Umbilical cord (tissue), 2 donors: Measurements from ENCODE around the gene RETSAT. TPM values are rescaled to one million over a fixed set of nuclear protein-coding genes. Genes with fewer than 3 reads are reported as not detected.
A peak's percentile ranks its signal among the peaks of the same experiment; 100 is the strongest.
"Not testable (repeated sequence)": the region's sequence is repeated elsewhere in the genome, so short reads cannot be mapped to it uniquely, and the experiment has no call there.

Experiments used
- DNase-seq: peaks from one replicate; pipeline ENCODE4 v3.0.0-alpha.2; 2015; ENCODE audit warnings: low spot score
- total RNA-seq: library from RNA; depleted of rRNA; stranded (reverse); fragments of >200 nt; gene quantifications from one replicate; pipeline ENCODE4 v1.2.3, GENCODE V29; 2014; ENCODE audit warnings: low replicate concordance; ENCODE audit not compliant: insufficient read depth

Gene RETSAT
- total RNA-seq, 1 donor from 2014 or later = 55.1 TPM

DNA sequence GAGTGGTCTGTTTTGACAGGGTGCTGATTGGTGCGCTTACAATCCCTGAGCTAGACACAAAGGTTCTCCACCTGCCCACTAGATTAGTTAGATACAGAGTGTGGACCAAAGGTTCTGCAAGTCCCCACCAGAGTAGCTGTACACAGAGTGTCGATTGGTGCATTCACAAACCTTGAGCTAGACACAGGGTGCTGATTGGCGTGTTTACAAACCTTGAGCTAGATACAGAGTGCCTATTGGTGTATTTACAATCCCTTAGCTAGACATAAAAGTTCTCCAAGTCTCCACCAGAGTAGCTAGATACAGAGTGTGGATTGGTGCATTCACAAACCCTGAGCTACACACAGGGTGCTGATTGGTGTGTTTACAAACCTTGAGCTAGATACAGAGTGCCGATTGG, 20.5 kb downstream of the RETSAT start:
- DNase-seq = not testable (repeated sequence)

DNA sequence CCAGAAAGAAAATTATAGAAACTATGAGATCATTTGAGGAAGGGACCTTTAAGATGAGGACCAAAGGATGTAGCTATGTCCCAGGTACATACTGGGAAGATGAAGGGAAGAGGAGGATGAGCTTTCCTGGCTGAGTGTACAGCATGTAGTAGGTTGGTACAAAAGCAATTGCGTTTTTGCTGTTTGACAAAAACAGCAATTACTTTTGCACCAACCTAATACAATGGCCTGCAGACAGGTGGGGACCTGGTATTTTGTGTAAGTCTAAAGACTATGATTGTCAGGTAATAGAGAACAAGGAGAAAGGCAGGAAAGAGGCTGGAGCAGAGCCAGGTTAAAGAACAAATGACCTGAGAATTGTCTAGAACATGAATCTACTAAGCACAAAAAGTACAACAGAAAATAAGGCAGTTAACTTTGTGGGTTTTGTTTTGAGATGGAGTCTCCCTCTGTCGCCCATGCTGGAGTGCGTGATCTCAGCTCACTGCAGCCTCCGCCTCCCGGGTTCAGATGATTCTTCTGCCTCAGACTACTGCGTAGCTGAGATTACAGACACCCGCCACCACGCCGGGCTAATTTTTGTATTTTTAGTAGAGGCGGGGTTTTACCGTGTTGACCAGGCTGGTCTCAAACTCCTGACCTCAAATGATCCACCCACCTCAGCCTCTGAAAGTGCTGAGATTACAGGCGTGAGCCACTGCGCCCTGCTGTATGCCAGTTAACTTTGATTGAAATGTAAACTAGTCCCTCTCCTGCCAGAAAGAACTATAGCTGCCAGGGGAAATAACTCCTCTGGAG, 23.3 kb downstream of the RETSAT start:
- DNase-seq = no peak

DNA sequence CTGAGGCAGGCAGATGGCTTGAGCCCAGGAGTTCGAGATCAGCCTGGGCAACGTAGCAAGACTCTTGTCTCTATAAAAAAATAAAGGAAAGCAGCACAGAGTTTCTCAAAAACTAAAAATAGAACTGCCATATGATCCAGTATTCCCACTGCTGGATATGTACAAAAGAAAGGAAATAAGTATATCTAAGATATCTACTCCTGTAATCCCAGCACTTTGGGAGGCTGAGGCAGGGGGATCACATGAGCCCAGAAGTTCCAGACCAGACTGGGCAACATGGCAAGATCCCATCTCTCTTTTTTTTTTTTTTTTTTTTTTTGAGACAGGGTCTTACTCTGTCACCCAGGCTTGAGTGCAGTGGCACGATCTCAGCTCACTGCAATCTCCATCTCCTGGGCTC, 24.6 kb downstream of the RETSAT start:
- not testable (repeated sequence) for DNase-seq

DNA sequence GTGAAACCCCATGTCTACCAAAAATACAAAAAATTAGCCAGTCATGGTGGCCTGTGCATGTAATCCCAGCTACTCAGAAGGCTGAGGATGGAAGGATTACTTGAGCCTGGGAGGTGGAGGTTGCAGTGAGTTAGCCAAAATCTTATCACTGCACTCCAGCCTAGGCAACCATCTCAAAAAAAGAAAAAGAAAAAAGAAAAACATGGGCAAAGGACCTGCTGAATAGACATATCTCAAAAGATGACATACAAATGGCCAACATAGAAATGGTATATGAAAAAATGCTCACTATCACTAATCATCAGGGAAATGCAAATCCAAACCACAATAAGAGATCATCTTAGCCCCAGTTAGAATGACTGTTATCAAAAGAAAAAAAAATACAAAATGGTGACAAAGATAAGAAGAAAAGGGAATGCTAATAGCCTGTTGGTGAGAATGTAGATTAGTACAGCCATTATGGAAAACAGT, 25.1 kb downstream of the RETSAT start:
- no peak for DNase-seq

DNA sequence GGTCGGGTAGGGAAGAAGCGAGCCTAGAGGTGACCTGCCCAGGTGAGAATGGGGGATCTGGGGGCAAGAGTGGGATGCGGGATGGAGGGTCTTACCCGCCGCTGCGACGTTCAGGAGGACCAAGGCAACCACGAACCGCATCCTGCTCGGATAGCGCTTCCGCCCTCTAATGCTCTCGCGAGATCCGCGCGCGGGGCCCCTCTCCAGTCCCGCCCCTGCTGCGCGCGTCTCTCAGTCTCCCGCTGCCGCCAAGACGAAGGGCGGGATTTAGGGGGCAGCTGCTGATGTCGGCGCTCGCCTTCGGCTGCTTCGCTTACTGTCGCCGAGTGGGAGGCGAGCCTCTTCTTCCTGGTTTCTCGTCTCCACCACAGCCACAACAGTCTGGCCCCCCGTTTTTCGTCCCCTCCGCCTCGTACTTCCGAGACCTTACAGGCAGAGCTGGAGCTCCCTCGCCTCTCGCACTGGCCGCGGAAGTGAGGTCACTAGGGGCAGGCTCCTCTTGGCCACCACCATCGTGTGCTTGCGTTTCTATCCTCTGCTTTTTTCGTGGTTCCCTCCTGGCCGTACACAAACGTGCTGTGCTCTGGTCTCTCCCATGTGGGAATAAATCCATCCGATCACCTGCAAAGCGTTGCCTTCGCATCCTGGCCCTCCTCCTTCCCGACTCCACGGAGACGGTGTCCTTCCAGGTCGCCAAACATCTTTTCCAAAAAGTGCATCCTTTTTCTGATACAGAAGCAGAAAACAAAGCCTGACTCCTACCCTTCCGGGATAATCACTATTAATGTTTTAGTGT, 26.3 kb downstream of the RETSAT start, which contains the start of gene TGOLN2:
TSS of gene TGOLN2 (minus strand) at position 168 of the 796 bp plus-strand sequence. CDS start at position 141, 27 bp downstream.
- peak; percentile 97 for DNase-seq

DNA sequence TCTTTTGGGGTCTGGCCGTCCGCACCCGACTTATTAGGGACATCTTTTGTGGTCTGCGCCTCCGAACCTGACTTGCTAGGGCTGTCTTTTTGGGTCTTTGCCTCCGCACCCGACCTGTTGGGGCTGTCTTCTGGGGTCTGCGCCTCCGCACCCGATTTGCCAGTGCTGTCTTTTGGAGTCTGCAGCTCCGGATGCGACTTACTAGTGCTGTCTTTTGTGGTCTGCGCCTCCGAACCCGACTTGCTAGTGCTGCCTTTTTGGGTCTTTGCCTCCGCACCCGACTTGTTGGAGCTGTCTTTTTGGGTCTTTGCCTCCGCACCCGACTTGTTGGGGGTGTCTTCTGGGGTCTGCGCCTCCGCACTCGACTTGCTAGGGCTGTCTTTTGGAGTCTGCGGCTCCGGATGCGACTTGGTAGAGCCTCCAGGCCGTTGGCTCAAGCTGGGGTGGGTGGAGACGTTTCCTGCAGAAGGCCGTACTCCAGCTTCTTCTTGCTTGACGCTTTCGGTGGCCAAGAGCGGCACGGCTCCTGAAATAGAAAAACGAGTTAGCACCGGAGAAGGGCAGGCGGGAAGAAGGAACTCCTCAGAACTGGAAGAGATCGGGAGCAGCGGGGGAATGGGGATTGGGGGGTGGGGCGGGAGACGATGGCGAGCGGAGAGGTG, 27.0 kb downstream of the RETSAT start:
- DNase-seq = peak; percentile 60

DNA sequence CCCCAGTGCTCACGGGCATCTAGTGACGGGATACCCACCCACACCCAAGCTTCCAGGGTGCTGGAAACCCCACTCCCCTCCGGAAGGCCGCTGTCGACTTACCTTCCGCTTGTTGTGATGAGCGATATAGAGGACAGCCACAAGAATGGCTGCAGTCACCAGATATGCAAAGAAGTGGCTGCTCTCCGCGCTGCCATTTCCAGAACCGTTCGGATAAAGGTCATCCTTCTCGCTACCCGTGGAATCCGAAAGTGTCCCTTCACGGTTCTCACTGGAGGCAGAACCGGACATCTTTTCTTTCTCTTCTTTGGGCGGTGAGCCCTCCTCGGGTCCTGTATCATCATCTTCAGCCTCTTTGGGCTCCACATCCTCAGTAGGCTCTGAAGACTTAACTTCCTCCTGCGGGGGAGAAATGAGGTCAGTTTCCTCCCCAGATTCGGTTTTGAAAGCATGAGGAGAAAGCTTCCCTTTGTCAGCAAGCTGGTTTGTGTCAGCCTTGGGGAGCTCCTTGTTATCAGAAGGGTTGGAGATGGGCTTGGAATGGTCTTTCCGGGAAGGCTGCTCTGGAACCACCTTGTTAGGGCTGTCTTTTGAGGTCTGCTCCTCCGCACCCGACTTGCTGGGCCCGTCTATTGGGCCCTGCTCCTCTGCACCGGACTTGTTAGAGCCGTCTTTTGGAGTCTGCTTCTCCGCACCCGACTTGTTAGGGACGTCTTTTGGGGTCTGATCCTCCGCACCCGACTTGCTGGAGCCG, 27.7 kb downstream of the RETSAT start:
- peak; percentile 49 for DNase-seq

DNA sequence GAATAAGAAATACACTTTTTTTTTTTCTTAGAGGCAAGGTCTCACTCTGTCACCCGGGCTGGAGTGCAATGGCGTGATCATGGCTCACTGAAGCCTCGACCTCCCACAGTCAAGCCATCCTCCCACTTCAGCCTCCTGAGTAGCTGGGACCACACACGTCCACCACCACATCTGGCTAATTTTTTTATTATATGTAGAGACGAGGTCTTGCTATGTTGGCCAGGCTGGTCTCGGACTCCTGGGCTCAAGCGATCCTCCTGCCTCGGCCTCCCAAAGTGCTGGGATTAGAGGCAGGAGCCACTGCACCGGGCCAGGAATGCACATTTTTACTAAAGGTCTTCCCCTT, 28.9 kb downstream of the RETSAT start:
- DNase-seq = no peak

DNA sequence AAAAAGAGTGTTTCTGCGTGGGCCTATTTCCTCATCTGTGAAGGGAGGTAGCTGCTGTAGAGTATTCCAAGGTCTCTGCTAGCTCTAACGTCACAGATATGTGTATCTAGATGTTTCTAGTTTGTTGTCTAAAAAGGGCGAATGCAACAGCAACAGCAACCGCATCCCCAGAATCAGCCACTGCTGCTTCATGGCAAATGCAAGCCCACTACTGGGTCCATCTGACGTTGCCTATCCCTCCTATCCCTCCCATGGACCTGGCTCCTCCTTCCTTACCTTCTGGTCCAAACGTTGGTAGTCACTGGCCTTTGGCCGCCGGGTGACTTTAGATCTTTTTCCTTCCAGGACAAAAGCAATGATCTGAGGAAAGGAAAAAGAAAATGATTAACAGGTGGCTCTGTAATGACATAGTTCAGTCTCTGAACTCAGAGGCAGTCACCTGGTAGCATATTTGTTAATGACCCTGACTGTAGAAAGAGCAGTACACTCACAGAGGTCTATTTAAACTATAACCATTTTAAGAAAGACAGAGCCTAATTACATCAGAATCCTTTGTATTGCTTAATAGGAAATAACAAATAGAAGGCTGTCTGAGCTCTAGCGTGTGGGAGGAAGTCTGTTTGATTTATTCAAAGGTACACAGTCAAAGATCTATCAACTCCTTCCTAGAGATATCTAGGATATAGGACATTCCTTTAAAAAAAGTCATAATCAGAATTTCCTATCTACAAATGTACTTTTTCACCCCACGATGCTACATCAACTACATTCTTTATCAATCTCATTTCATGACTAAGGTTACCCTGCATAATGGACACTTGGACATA, 29.5 kb downstream of the RETSAT start:
- DNase-seq = no peak

DNA sequence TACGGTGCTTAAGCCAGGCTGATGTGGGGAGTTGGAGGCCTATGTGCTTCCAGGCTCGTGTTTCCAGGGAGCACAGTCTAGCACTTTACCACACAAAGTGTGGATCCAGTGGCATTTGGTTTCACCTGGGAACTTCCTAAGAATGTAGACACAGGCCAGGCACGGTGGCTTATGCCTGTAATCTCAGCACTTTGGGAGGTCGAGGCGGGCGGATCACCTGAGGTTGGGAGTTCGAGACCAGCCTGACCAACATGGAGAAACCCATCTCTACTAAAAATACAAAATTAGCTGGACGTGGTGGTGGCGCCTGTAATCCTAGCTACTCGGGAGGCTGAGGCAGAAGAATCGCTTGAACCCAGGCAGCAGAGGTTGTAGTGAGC, 30.4 kb downstream of the RETSAT start:
- not testable (repeated sequence) for DNase-seq

DNA sequence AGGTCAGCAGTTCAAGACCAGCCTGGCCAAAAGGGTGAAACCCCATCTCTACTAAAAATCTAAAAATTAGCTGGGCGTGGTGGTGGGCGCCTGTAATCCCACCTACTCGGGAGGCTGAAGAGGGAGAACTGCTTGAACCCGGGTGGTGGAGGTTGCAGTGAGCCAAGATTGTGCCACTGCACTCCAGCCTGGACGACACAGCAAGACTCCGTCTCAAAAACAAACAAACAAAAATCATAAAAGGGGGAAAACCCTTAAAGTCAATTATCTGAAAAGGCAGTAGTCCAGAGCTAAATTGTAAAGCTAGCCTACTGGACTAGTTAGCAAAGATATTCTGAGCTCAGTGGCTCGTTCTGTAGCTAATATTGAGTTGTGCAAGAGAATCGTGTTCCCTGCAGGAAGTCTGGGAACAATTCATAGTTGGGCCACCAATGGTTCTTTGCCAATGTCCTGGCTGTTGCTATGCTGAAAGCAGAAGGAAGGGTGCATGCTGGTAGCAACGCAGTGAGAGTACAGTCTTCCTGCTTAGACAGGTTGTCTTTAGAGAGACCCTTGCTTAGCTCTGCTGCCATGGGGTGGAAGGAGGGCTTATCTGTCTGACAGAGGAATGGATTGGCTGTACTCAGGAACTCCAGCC, 30.9 kb downstream of the RETSAT start:
- DNase-seq = no peak

DNA sequence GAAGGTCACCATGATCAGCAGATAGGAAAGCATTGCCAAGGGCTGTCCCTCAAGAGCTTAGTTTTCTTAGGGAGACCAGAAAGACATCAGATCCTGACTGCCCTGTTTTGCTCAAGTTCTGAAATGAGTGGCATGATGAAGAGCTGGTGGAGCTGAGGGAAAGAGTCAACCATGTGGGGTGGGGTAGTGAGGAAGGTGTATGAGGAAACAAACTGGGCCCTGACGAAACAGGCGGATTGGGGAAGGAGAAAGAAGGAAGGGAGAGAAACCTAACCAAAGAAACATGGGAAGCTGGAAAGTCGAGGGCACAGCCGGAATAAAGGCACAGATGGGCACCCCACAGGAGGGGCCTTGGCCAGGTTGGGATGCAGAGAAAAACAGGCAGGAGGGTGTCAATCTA, 34.5 kb downstream of the RETSAT start:
- DNase-seq = no peak

DNA sequence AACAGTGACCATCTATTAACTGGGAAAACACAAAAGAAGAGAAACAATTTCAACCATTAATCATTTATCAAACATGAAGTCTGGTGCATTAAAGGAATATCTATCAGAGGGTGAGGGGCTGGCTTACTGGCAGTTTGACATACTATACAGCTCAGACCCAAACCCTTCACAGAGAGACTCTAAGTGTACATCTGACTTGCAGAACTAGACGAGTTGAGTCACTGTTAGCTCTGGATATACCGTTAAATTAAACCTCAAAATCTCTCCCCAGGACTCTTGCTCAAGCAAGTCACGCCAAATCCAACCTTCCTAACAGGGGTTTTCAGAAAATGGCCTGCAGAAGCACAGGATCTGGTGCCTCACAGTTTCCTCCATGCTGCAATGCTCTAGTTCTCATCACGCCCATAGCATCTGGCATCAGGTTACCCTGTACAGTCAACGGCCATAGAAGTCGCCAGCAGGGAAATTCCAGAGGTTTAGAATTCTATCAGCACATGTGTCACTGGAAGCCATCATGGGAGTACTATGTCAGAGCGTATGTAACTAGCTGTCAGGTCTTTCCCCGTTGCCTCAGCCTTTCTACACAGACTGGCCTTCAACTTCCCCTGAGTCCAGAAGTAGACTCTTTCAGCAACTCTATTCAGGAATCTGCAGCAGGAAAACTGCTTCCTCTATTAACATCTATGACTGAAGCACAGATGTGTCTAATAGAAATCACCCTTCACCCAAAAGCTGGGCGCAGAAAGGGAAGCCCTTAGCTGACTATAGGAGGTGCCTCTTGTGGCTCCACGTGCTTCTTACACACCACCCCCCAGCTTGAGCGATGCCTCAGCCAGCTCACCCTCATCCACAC, 35.9 kb downstream of the RETSAT start:
- peak; percentile 90 for DNase-seq

DNA sequence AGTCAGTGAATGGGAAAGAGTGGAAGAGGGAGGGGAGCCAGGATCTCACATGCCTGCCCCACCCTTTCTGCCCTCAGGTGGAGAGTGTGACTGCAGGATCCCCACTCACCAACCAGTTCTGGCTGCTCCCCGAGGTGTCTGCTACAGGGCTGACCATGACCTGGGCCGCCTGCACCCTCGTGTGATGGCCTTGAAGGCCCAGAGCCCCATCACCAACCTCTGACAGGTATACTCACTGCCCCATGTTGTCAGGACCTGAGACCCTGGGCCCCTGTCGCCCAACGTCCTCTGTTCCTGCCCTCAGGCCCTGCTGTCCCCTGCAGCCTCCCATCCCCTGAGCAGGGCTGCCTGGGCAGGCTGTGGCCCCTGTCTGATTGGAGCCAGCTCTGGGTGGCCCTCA, 38.4 kb downstream of the RETSAT start:
- DNase-seq = not testable (repeated sequence)

DNA sequence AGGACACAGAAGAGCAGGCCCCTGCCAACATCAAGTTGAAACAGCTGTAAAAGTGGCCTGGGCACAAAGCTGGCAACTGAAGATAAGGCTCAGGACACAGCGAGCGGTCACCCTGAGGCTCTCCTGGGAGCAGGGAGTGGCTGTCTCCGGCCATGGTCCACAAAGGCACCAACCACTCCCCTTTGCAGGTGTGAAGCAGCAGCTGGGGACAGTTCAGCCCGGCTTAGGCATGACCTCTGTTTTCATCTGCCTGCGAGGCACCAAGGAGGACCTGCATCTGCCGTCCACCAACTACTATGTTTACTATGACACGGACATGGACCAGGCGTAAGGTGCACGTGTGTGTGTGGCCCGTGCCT, 39.5 kb downstream of the RETSAT start:
- no peak for DNase-seq

DNA sequence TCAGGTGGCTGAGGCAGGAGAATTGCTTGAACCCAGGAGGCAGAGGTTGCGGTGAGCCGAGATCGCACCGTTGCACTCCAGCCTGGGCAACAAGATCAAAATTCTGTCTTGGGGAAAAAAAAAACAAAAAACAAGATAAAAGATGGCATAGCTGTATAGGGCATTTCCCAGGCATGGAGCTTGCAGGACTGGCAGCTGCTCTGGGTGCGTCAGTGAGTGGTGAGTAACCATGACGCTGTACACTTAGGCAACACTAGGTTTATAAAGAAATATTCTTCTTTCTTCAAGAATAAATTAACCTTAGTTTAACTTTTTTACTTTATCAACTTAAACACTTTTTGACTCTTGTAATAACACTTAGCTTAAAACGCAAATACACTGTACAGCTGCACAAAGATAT, 41.9 kb downstream of the RETSAT start:
- no peak for DNase-seq

DNA sequence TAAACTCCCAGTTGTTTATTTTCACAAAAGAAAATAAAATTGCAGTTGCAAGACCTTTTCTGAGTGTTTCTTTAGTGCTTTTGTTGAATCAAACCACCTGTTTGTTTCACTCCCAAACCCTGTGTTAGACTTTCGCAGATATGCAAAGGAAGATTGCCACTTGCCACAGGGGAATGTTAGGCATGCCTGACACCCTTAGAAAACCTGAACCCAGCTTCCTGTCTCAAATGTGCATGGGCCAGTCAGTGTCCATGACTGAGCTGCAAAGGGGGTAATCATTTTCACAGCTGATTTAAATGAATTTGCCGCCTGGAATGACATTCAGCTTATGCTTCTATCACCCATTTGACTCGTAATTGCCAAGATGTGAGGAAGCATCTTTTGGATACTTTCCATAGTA, 44.0 kb downstream of the RETSAT start:
- DNase-seq = no peak

DNA sequence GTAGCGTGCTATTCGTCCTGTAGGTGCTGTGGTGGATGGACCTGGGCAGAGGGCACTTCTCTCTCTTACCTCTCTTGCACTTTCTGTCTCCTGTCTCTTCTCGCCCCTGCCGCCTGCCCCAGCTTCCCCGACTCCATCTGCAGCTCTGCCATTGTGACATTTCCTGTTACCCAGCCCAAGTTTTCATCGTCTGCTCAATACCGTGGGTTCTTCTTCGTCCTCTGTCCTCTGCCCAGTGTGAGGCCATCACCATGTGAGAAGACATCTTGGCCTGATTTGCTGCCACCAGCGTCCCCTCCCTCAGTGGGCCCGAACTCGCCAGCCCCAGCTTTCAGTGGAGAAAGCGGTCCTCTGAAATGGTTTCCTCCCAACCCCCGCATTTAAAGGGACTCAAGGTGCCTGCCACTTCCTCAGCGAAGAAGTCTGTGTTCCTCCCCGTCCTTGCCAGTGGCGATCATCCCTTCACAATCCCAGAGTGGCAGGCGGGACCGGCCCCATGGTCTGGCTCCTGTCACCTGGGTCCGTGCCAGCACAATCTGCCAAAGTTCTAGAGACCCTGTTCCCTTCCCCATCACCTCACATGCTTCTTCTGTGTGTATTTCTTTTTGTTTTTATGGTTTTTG, 44.5 kb downstream of the RETSAT start:
- DNase-seq = no peak
